Stimulated activated naive CD8-positive, alpha-beta T cell treated with anti-CD3 and anti-CD28 coated beads, Interleukin-15, Interleukin-2, amounts not matched to agents 100 ng/mL and 50 ng/mL, for 24 hours (primary cell): ENCODE measurements around the gene CDCA4.

Source experiments
- H3K27ac Mint-ChIP-seq: one replicate; pipeline ENCODE4 v1.8.0; 2021; ENCODE audit warnings: mild to moderate bottlenecking, mixed read lengths
- H3K27me3 Mint-ChIP-seq: one replicate; pipeline ENCODE4 v1.8.0; 2021; ENCODE audit warnings: mixed read lengths
- H3K36me3 Mint-ChIP-seq: one replicate; pipeline ENCODE4 v1.8.0; 2021; ENCODE audit warnings: low read depth, mixed read lengths
- H3K4me1 Mint-ChIP-seq: one replicate; pipeline ENCODE4 v1.8.0; 2021; ENCODE audit warnings: low read depth, mixed read lengths
- H3K4me3 Mint-ChIP-seq: one replicate; pipeline ENCODE4 v1.8.0; 2021; ENCODE audit warnings: mild to moderate bottlenecking, mixed read lengths
- H3K9me3 Mint-ChIP-seq: one replicate; pipeline ENCODE4 v1.8.0; 2021; ENCODE audit warnings: mixed read lengths

The CDCA4 gene

GRCh38 chr14:105061428-105062047 is 40.7 kb upstream of the CDCA4 start:
- Mint-ChIP-seq H3K4me3 (peak overlapping the region; percentile 95), H3K27ac (peak overlapping the region; percentile 98), H3K9me3 (no peaks in the 10 kb centered on the region), H3K4me1 (peaks cover 81% of the 10 kb centered on the region), H3K27me3 (no peaks in the 10 kb centered on the region), H3K36me3 (peaks cover 34% of the 10 kb centered on the region)

GRCh38 chr14:105060751-105061427 is 40.0 kb upstream of the CDCA4 start:
- Mint-ChIP-seq H3K27ac (peak overlapping the region; percentile 98), H3K36me3 (peaks cover 35% of the 10 kb centered on the region), H3K27me3 (no peaks in the 10 kb centered on the region), H3K4me3 (peak overlapping the region; percentile 95), H3K4me1 (peaks cover 74% of the 10 kb centered on the region), H3K9me3 (no peaks in the 10 kb centered on the region)

GRCh38 chr14:105059925-105060565 is 39.2 kb upstream of the CDCA4 start:
- Mint-ChIP-seq H3K4me3 (peak overlapping the region; percentile 95), H3K27ac (peak overlapping the region; percentile 98), H3K36me3 (peaks cover 43% of the 10 kb centered on the region), H3K9me3 (no peaks in the 10 kb centered on the region), H3K27me3 (no peaks in the 10 kb centered on the region), H3K4me1 (peaks cover 68% of the 10 kb centered on the region)

- peak overlapping the region; percentile 98 for H3K27ac Mint-ChIP-seq
- no peaks in the 10 kb centered on the region for H3K9me3 Mint-ChIP-seq
- no peaks in the 10 kb centered on the region for H3K27me3 Mint-ChIP-seq
- H3K36me3 Mint-ChIP-seq = peaks cover 37% of the 10 kb centered on the region
- peaks cover 61% of the 10 kb centered on the region for H3K4me1 Mint-ChIP-seq
- peak overlapping the region; percentile 95 for H3K4me3 Mint-ChIP-seq
Observed at GRCh38 chr14:105059035-105059924, 38.4 kb upstream of the CDCA4 start.

- Mint-ChIP-seq H3K27me3 (no peaks in the 10 kb centered on the region), H3K4me3 (no peak overlapping the region), H3K36me3 (peaks cover 40% of the 10 kb centered on the region), H3K4me1 (peaks cover 58% of the 10 kb centered on the region), H3K27ac (peak overlapping the region; percentile 98), H3K9me3 (no peaks in the 10 kb centered on the region)
Observed at GRCh38 chr14:105058521-105059034, 37.7 kb upstream of the CDCA4 start.

- H3K4me3 Mint-ChIP-seq = no peak overlapping the region
- H3K9me3 Mint-ChIP-seq = no peaks in the 10 kb centered on the region
- H3K27ac Mint-ChIP-seq = no peak overlapping the region
- H3K4me1 Mint-ChIP-seq = peaks cover 41% of the 10 kb centered on the region
- no peaks in the 10 kb centered on the region for H3K27me3 Mint-ChIP-seq
- H3K36me3 Mint-ChIP-seq = peaks cover 51% of the 10 kb centered on the region
Observed at GRCh38 chr14:105056303-105056831, 35.5 kb upstream of the CDCA4 start.

GRCh38 chr14:105055736-105056302 is 34.9 kb upstream of the CDCA4 start:
- no peaks in the 10 kb centered on the region for H3K9me3 Mint-ChIP-seq
- H3K36me3 Mint-ChIP-seq = peaks cover 56% of the 10 kb centered on the region
- H3K27ac Mint-ChIP-seq = no peak overlapping the region
- peaks cover 36% of the 10 kb centered on the region for H3K4me1 Mint-ChIP-seq
- H3K4me3 Mint-ChIP-seq = no peak overlapping the region
- no peaks in the 10 kb centered on the region for H3K27me3 Mint-ChIP-seq

- H3K4me1 Mint-ChIP-seq = peaks cover 31% of the 10 kb centered on the region
- H3K9me3 Mint-ChIP-seq = no peaks in the 10 kb centered on the region
- H3K27ac Mint-ChIP-seq = no peak overlapping the region
- no peaks in the 10 kb centered on the region for H3K27me3 Mint-ChIP-seq
- peaks cover 56% of the 10 kb centered on the region for H3K36me3 Mint-ChIP-seq
- no peak overlapping the region for H3K4me3 Mint-ChIP-seq
Observed at GRCh38 chr14:105055334-105055733, 34.5 kb upstream of the CDCA4 start.

- peaks cover 55% of the 10 kb centered on the region for H3K36me3 Mint-ChIP-seq
- H3K27ac Mint-ChIP-seq = peak overlapping the region; percentile 68
- no peaks in the 10 kb centered on the region for H3K27me3 Mint-ChIP-seq
- H3K9me3 Mint-ChIP-seq = no peaks in the 10 kb centered on the region
- peaks cover 18% of the 10 kb centered on the region for H3K4me1 Mint-ChIP-seq
- H3K4me3 Mint-ChIP-seq = no peak overlapping the region
Observed at GRCh38 chr14:105053996-105054395, 33.1 kb upstream of the CDCA4 start.

- H3K4me3 Mint-ChIP-seq = no peak overlapping the region
- H3K27me3 Mint-ChIP-seq = no peaks in the 10 kb centered on the region
- no peaks in the 10 kb centered on the region for H3K9me3 Mint-ChIP-seq
- peaks cover 53% of the 10 kb centered on the region for H3K36me3 Mint-ChIP-seq
- peaks cover 12% of the 10 kb centered on the region for H3K4me1 Mint-ChIP-seq
- peak overlapping the region; percentile 68 for H3K27ac Mint-ChIP-seq
Observed at GRCh38 chr14:105053421-105053820, 32.5 kb upstream of the CDCA4 start.

- no peak overlapping the region for H3K27ac Mint-ChIP-seq
- H3K9me3 Mint-ChIP-seq = no peaks in the 10 kb centered on the region
- no peaks in the 10 kb centered on the region for H3K27me3 Mint-ChIP-seq
- H3K4me3 Mint-ChIP-seq = no peak overlapping the region
- H3K4me1 Mint-ChIP-seq = peaks cover 7% of the 10 kb centered on the region
- H3K36me3 Mint-ChIP-seq = peaks cover 48% of the 10 kb centered on the region
Observed at GRCh38 chr14:105052110-105052458, 31.2 kb upstream of the CDCA4 start.

GRCh38 chr14:105051182-105052109 is 30.6 kb upstream of the CDCA4 start:
- Mint-ChIP-seq H3K27ac (no peak overlapping the region), H3K4me1 (peaks cover 6% of the 10 kb centered on the region), H3K9me3 (no peaks in the 10 kb centered on the region), H3K36me3 (peaks cover 44% of the 10 kb centered on the region), H3K4me3 (no peak overlapping the region), H3K27me3 (no peaks in the 10 kb centered on the region)

- Mint-ChIP-seq H3K27me3 (no peaks in the 10 kb centered on the region), H3K9me3 (no peaks in the 10 kb centered on the region), H3K36me3 (peaks cover 40% of the 10 kb centered on the region), H3K4me3 (no peak overlapping the region), H3K27ac (no peak overlapping the region), H3K4me1 (peaks cover 11% of the 10 kb centered on the region)
Observed at GRCh38 chr14:105050551-105050897, 29.6 kb upstream of the CDCA4 start.
